ENCODE measurements around the gene SEMA3B.
A peak's percentile ranks its signal among the peaks of the same experiment; 100 is the strongest.

Gene SEMA3B

GRCh38 chr3:50317300-50317699 lies 48.4 kb downstream of the SEMA3B start:
- no peak for DNase-seq (ENCODE audit: low read depth)

- no peak for DNase-seq (ENCODE audit: low read depth)
These were observed 49.2 kb downstream of the SEMA3B start for GRCh38 chr3:50318163-50318562.

GRCh38 chr3:50318615-50319014 lies 49.7 kb downstream of the SEMA3B start:
- DNase-seq (ENCODE audit: low read depth): no peak

- DNase-seq (ENCODE audit: low read depth): no peak
These were observed 50.4 kb downstream of the SEMA3B start for GRCh38 chr3:50319181-50319893.

GRCh38 chr3:50319894-50320625 lies 51.1 kb downstream of the SEMA3B start:
- DNase-seq (ENCODE audit: low read depth): no peak

GRCh38 chr3:50320853-50321335 lies 51.9 kb downstream of the SEMA3B start:
- peak; percentile 57 for DNase-seq (ENCODE audit: low read depth)

- peak; percentile 73 for DNase-seq (ENCODE audit: low read depth)
These were observed 52.6 kb downstream of the SEMA3B start for GRCh38 chr3:50321336-50322114.

GRCh38 chr3:50322115-50322385 lies 53.1 kb downstream of the SEMA3B start:
- DNase-seq (ENCODE audit: low read depth): no peak

- no peak for DNase-seq (ENCODE audit: low read depth)
These were observed 53.6 kb downstream of the SEMA3B start, which contains the start of gene HYAL2 for GRCh38 chr3:50322386-50323091. HYAL2 (minus strand) TSS chr3:50322745; CDS start chr3:50320489, 2,256 bp downstream.

- no peak for DNase-seq (ENCODE audit: low read depth)
These were observed 54.2 kb downstream of the SEMA3B start for GRCh38 chr3:50323092-50323600.

- no peak for DNase-seq (ENCODE audit: low read depth)
These were observed 54.8 kb downstream of the SEMA3B start for GRCh38 chr3:50323614-50324199.

GRCh38 chr3:50324351-50325112 lies 55.6 kb downstream of the SEMA3B start:
- DNase-seq (ENCODE audit: low read depth): peak; percentile 41

GRCh38 chr3:50325113-50325480 lies 56.1 kb downstream of the SEMA3B start:
- no peak for DNase-seq (ENCODE audit: low read depth)

- no peak for DNase-seq (ENCODE audit: low read depth)
These were observed 56.7 kb downstream of the SEMA3B start for GRCh38 chr3:50325497-50326181.

- DNase-seq (ENCODE audit: low read depth): no peak
These were observed 57.2 kb downstream of the SEMA3B start for GRCh38 chr3:50326182-50326541.

- DNase-seq (ENCODE audit: low read depth): no peak
These were observed 58.2 kb downstream of the SEMA3B start for GRCh38 chr3:50327129-50327528.

All from stimulated activated CD4-positive, alpha-beta T cell treated with anti-CD3 and anti-CD28 coated beads, Interleukin-2, amount 100 ng/mL, for 4 hours (primary cell).